Measurements from ENCODE around the gene ITPA. TPM values are rescaled to one million over a fixed set of nuclear protein-coding genes. Genes with fewer than 3 reads are reported as not detected.

The ITPA gene
- total and polyA plus RNA-seq, 2 of the 13 experiments (the other 11 are each of a cell fraction or from before 2014, with no cell fraction given), result 60.1 to 103 TPM

GRCh38 chr20:3222635-3223600, 13.6 kb downstream of the ITPA start (continued):
- TF ChIP-seq ZNF891 (CRISPR knock-in tag; IDR thresholded peaks at IDR 0.05), result peak; percentile 65; the same call in 1 of the 2 replicates
- TF ChIP-seq ZBTB33 (CRISPR knock-in tag; IDR thresholded peaks at IDR 0.05), result peak; percentile 80
- no peak for TF ChIP-seq PLRG1 (conservative IDR thresholded peaks at IDR 0.05)
- TF ChIP-seq ZNF407 (CRISPR knock-in tag; IDR thresholded peaks at IDR 0.05; ENCODE audit: not compliant biosample characterization), result peak; percentile 93
- no peak for TF ChIP-seq SMARCE1 (IDR thresholded peaks at IDR 0.05; ENCODE audit: borderline replicate concordance)
- TF ChIP-seq GPN1 (CRISPR knock-in tag; IDR thresholded peaks at IDR 0.05; ENCODE audit: borderline replicate concordance), result no peak
- TF ChIP-seq HNRNPL (IDR thresholded peaks at IDR 0.05; ENCODE audit: low read depth, low read length), result peak; percentile 89
- 0 out of 2 replicates have a peak, but pooled peaks have one; percentile 22 for TF ChIP-seq ZNF318 (CRISPR knock-in tag; IDR thresholded peaks at IDR 0.05)
- TF ChIP-seq TEAD2 (CRISPR knock-in tag; IDR thresholded peaks at IDR 0.05), result no peak

All from HepG2 (cell line).